WTC11 (cell line): ENCODE data around the gene ATP6V0D1. TPM values are rescaled to one million over a fixed set of nuclear protein-coding genes. Genes with fewer than 3 reads are reported as not detected.
A peak's percentile ranks its signal among the peaks of the same experiment; 100 is the strongest.

ENCODE experiments used
- ATAC-seq: fragments of 200-7000 bp; cut with Tn5 transposase; 2 replicates; pipeline ENCODE4 v1.10.0; 2021; ENCODE audit warnings: mild to moderate bottlenecking, moderate library complexity
- CTCF ChIA-PET: fragments of 300-600 bp; sonication (Branson Sonifier 250); formaldehyde crosslinking; loops from one replicate; lab custom pipeline; 2021; ENCODE audit warnings: antibody characterized with exemption; lab: Charles Lee
- POLR2A ChIA-PET: fragments of 350-600 bp; sonication (Branson Sonifier 250); formaldehyde crosslinking; loops from one replicate; lab custom pipeline; 2021; ENCODE audit warnings: antibody characterized with exemption; lab: Charles Lee
- DNase-seq: peaks from one replicate; pipeline ENCODE4 v3.0.0; 2021; ENCODE audit warnings: low spot score
- H3K27ac Mint-ChIP-seq: 2 replicates; pipeline ENCODE4 v1.8.0; 2021; ENCODE audit warnings: mixed read lengths
- H3K27me3 Mint-ChIP-seq: 2 replicates; pipeline ENCODE4 v1.8.0; 2021; ENCODE audit warnings: low read depth, mild to moderate bottlenecking, moderate library complexity, mixed read lengths
- H3K36me3 Mint-ChIP-seq: 2 replicates; pipeline ENCODE4 v1.8.0; 2021; ENCODE audit warnings: mixed read lengths
- H3K4me1 Mint-ChIP-seq: 2 replicates; pipeline ENCODE4 v1.8.0; 2022; ENCODE audit warnings: mixed read lengths
- H3K4me3 Mint-ChIP-seq: 2 replicates; pipeline ENCODE4 v1.8.0; 2021; ENCODE audit warnings: mild to moderate bottlenecking, moderate library complexity, mixed read lengths
- H3K9me3 Mint-ChIP-seq: 2 replicates; pipeline ENCODE4 v1.8.0; 2021; ENCODE audit warnings: mixed read lengths
- CREB1 ChIP-seq: sonication (generic); formaldehyde crosslinking; IDR thresholded peaks from 2 replicates; pipeline ENCODE4 v1.8.0; 2023; ENCODE audit warnings: mild to moderate bottlenecking, missing genetic modification reagents
- GABPB1 ChIP-seq: sonication (generic); formaldehyde crosslinking; IDR thresholded peaks from 2 replicates; pipeline ENCODE4 v1.8.1; 2023; ENCODE audit warnings: mild to moderate bottlenecking, missing genetic modification reagents
- JUN ChIP-seq: sonication (generic); formaldehyde crosslinking; IDR thresholded peaks from 2 replicates; pipeline ENCODE4 v1.8.0; 2023; ENCODE audit warnings: mild to moderate bottlenecking, missing genetic modification reagents
- PRRX2 ChIP-seq: fragments of 250-450 bp; sonication (Bioruptor Pico); IDR thresholded peaks from 2 replicates; pipeline ENCODE4 v1.8.0; 2021; ENCODE audit warnings: mild to moderate bottlenecking
- SMAD4 ChIP-seq: sonication (generic); formaldehyde crosslinking; IDR thresholded peaks from 2 replicates; pipeline ENCODE4 v1.8.0; 2022; ENCODE audit warnings: mild to moderate bottlenecking, missing genetic modification reagents
- SP1 ChIP-seq: sonication (generic); formaldehyde crosslinking; conservative IDR thresholded peaks from 2 replicates; pipeline ENCODE4 v1.8.1; 2022; ENCODE audit warnings: missing genetic modification reagents
- ZNF121 ChIP-seq: sonication (generic); formaldehyde crosslinking; IDR thresholded peaks from 2 replicates; pipeline ENCODE4 v1.8.0; 2023; ENCODE audit warnings: missing genetic modification reagents
- ZNF219 ChIP-seq: sonication (generic); formaldehyde crosslinking; IDR thresholded peaks from 2 replicates; pipeline ENCODE4 v1.8.0; 2023; ENCODE audit warnings: missing genetic modification reagents, mild to moderate bottlenecking, borderline replicate concordance
- ZNF232 ChIP-seq: sonication (generic); formaldehyde crosslinking; IDR thresholded peaks from 2 replicates; pipeline ENCODE4 v1.8.0; 2022; ENCODE audit warnings: mild to moderate bottlenecking, missing genetic modification reagents
- ZNF263 ChIP-seq: sonication (generic); formaldehyde crosslinking; IDR thresholded peaks from 2 replicates; pipeline ENCODE4 v1.8.1; 2022; ENCODE audit warnings: low read depth, mild to moderate bottlenecking, moderate library complexity, missing genetic modification reagents
- total RNA-seq: library from RNA; stranded (reverse); gene quantifications from 3 replicates; pipeline ENCODE4 v1.2.3, GENCODE V29; 2021
- TF ChIP-seq, protein P1 (sequence below): sonication (generic); formaldehyde crosslinking; IDR thresholded peaks from 2 replicates; pipeline ENCODE4 v1.8.0; 2023; ENCODE audit warnings: missing genetic modification reagents, mild to moderate bottlenecking, borderline replicate concordance
- TF ChIP-seq, protein P2 (sequence below): sonication (generic); formaldehyde crosslinking; IDR thresholded peaks from 2 replicates; pipeline ENCODE4 v1.8.1; 2022; ENCODE audit warnings: low read depth, missing genetic modification reagents, borderline replicate concordance
- TF ChIP-seq, protein P3 (sequence below): fragments of 250-450 bp; sonication (Bioruptor Pico); IDR thresholded peaks from 2 replicates; pipeline ENCODE4 v1.9.0; 2021; ENCODE audit warnings: mild to moderate bottlenecking, borderline replicate concordance
- TF ChIP-seq, protein P4 (sequence below): fragments of 250-450 bp; sonication (Bioruptor Pico); IDR thresholded peaks from 2 replicates; pipeline ENCODE4 v1.9.0; 2021; ENCODE audit warnings: mild to moderate bottlenecking

ATP6V0D1 gene
- total RNA-seq, 1 experiment from 2014 or later: 44.1 TPM

- TF ChIP-seq JUN (no peak), ZNF232 (CRISPR knock-in tag) (no peak), PRRX2 (CRISPR knock-in tag) (no peak), CREB1 (CRISPR knock-in tag) (no peak), SMAD4 (CRISPR knock-in tag) (no peak)
- TF ChIP-seq, protein P1, sequence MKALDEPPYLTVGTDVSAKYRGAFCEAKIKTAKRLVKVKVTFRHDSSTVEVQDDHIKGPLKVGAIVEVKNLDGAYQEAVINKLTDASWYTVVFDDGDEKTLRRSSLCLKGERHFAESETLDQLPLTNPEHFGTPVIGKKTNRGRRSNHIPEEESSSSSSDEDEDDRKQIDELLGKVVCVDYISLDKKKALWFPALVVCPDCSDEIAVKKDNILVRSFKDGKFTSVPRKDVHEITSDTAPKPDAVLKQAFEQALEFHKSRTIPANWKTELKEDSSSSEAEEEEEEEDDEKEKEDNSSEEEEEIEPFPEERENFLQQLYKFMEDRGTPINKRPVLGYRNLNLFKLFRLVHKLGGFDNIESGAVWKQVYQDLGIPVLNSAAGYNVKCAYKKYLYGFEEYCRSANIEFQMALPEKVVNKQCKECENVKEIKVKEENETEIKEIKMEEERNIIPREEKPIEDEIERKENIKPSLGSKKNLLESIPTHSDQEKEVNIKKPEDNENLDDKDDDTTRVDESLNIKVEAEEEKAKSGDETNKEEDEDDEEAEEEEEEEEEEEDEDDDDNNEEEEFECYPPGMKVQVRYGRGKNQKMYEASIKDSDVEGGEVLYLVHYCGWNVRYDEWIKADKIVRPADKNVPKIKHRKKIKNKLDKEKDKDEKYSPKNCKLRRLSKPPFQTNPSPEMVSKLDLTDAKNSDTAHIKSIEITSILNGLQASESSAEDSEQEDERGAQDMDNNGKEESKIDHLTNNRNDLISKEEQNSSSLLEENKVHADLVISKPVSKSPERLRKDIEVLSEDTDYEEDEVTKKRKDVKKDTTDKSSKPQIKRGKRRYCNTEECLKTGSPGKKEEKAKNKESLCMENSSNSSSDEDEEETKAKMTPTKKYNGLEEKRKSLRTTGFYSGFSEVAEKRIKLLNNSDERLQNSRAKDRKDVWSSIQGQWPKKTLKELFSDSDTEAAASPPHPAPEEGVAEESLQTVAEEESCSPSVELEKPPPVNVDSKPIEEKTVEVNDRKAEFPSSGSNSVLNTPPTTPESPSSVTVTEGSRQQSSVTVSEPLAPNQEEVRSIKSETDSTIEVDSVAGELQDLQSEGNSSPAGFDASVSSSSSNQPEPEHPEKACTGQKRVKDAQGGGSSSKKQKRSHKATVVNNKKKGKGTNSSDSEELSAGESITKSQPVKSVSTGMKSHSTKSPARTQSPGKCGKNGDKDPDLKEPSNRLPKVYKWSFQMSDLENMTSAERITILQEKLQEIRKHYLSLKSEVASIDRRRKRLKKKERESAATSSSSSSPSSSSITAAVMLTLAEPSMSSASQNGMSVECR (CRISPR knock-in tag): no peak
Measured at GRCh38 chr16:67525176-67525860, 44.4 kb upstream of the ATP6V0D1 start (continued).

- ChIA-PET POLR2A (interaction anchor here (0.7 to 1.5 kb wide), 3 partner anchors 9 to 139 kb away, joined by 3 to 6 read pairs (median 3); partner anchors contain the start of genes ACD and CTCF), CTCF (interaction anchor here (0.5 to 4.5 kb wide), 95 partner anchors 9 to 565 kb away, joined by 3 to 184 read pairs (median 5); partner anchors contain the start of genes ACD, AGRP, ATP6V0D1 and C16orf86)
- Mint-ChIP-seq H3K27ac (peak overlapping the region; percentile 95), H3K27me3 (peaks cover 88% of the 10 kb centered on the region), H3K4me3 (peak overlapping the region; percentile 84), H3K4me1 (no peaks in the 10 kb centered on the region), H3K36me3 (no peaks in the 10 kb centered on the region), H3K9me3 (no peaks in the 10 kb centered on the region)
- ATAC-seq (peak; percentile 88), DNase-seq (peak; percentile 99)
- TF ChIP-seq ZNF121 (CRISPR knock-in tag): peak; percentile 41; the same call in 1 of the 2 replicates
- TF ChIP-seq ZNF263 (CRISPR knock-in tag): no peak
- TF ChIP-seq, protein P2, sequence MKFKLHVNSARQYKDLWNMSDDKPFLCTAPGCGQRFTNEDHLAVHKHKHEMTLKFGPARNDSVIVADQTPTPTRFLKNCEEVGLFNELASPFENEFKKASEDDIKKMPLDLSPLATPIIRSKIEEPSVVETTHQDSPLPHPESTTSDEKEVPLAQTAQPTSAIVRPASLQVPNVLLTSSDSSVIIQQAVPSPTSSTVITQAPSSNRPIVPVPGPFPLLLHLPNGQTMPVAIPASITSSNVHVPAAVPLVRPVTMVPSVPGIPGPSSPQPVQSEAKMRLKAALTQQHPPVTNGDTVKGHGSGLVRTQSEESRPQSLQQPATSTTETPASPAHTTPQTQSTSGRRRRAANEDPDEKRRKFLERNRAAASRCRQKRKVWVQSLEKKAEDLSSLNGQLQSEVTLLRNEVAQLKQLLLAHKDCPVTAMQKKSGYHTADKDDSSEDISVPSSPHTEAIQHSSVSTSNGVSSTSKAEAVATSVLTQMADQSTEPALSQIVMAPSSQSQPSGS: no peak
- no peak for TF ChIP-seq ZNF219 (CRISPR knock-in tag)
- TF ChIP-seq, protein P3, sequence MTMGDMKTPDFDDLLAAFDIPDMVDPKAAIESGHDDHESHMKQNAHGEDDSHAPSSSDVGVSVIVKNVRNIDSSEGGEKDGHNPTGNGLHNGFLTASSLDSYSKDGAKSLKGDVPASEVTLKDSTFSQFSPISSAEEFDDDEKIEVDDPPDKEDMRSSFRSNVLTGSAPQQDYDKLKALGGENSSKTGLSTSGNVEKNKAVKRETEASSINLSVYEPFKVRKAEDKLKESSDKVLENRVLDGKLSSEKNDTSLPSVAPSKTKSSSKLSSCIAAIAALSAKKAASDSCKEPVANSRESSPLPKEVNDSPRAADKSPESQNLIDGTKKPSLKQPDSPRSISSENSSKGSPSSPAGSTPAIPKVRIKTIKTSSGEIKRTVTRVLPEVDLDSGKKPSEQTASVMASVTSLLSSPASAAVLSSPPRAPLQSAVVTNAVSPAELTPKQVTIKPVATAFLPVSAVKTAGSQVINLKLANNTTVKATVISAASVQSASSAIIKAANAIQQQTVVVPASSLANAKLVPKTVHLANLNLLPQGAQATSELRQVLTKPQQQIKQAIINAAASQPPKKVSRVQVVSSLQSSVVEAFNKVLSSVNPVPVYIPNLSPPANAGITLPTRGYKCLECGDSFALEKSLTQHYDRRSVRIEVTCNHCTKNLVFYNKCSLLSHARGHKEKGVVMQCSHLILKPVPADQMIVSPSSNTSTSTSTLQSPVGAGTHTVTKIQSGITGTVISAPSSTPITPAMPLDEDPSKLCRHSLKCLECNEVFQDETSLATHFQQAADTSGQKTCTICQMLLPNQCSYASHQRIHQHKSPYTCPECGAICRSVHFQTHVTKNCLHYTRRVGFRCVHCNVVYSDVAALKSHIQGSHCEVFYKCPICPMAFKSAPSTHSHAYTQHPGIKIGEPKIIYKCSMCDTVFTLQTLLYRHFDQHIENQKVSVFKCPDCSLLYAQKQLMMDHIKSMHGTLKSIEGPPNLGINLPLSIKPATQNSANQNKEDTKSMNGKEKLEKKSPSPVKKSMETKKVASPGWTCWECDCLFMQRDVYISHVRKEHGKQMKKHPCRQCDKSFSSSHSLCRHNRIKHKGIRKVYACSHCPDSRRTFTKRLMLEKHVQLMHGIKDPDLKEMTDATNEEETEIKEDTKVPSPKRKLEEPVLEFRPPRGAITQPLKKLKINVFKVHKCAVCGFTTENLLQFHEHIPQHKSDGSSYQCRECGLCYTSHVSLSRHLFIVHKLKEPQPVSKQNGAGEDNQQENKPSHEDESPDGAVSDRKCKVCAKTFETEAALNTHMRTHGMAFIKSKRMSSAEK (CRISPR knock-in tag): no peak
- TF ChIP-seq, protein P1 (CRISPR knock-in tag): no peak
- TF ChIP-seq GABPB1 (CRISPR knock-in tag): peak; percentile 29
- TF ChIP-seq SP1 (CRISPR knock-in tag): peak; percentile 50; the same call in 1 of the 2 replicates
- TF ChIP-seq, protein P4, sequence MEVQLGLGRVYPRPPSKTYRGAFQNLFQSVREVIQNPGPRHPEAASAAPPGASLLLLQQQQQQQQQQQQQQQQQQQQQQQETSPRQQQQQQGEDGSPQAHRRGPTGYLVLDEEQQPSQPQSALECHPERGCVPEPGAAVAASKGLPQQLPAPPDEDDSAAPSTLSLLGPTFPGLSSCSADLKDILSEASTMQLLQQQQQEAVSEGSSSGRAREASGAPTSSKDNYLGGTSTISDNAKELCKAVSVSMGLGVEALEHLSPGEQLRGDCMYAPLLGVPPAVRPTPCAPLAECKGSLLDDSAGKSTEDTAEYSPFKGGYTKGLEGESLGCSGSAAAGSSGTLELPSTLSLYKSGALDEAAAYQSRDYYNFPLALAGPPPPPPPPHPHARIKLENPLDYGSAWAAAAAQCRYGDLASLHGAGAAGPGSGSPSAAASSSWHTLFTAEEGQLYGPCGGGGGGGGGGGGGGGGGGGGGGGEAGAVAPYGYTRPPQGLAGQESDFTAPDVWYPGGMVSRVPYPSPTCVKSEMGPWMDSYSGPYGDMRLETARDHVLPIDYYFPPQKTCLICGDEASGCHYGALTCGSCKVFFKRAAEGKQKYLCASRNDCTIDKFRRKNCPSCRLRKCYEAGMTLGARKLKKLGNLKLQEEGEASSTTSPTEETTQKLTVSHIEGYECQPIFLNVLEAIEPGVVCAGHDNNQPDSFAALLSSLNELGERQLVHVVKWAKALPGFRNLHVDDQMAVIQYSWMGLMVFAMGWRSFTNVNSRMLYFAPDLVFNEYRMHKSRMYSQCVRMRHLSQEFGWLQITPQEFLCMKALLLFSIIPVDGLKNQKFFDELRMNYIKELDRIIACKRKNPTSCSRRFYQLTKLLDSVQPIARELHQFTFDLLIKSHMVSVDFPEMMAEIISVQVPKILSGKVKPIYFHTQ (CRISPR knock-in tag): no peak
Measured at GRCh38 chr16:67521095-67521804, 40.3 kb upstream of the ATP6V0D1 start.
